ENCODE results near the gene GALNT13. TPM values are rescaled to one million over a fixed set of nuclear protein-coding genes. Genes with fewer than 3 reads are reported as not detected.

Gene GALNT13
- total and polyA plus RNA-seq, 4 donors, result not detected

DNA sequence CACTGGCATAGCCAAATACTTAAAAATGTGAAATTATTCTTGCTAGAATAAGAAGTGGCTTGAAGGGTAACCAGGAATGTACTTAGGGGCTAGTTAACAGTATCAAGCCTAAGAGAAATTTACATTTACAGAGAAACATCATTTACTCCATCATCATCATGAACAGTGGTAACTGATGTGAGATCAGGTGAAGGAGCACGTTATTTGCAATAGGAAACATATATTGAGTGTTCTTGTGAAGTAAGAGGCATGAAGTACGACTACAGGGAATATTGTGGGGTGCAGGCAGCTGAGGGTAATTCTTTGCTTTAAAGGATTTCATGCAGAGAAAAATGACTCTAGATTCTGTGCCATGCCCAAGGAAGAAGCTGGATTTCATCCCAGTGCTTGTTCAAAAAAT lies 220.8 kb downstream of the GALNT13 start:
- DNase-seq (ENCODE audit: low spot score), result no peak
- 59% methylated on average over 2 of the region's 2 CpGs for WGBS
- Histone ChIP-seq H3K27me3 (ENCODE audit: control insufficient read depth in 4 of 4, insufficient read depth in 4 of 4, low read length in 3 of 4) (no peaks in the 10 kb centered on the region), H3K27ac (ENCODE audit: low read depth in 1 of 2, low read length in 2 of 2) (no peak overlapping the region), H3K4me3 (ENCODE audit: low read depth in 1 of 3, low read length in 3 of 3) (no peak overlapping the region), H3K9me3 (ENCODE audit: control insufficient read depth in 4 of 4, low read length in 3 of 4) (no peaks in the 10 kb centered on the region), H3K9ac (ENCODE audit: low read depth in 1 of 2, low read length in 2 of 2) (no peak overlapping the region), H3K4me1 (ENCODE audit: control insufficient read depth in 4 of 4, insufficient read depth in 4 of 4, low read length in 3 of 4) (no peaks in the 10 kb centered on the region), H3K36me3 (ENCODE audit: control insufficient read depth in 4 of 4, insufficient read depth in 3 of 4, low read depth in 1 of 4, low read length in 3 of 4) (no peaks in the 10 kb centered on the region)
- TF ChIP-seq RXRA (IDR thresholded peaks at IDR 0.05), result no peak
- TF ChIP-seq GABPA (IDR thresholded peaks at IDR 0.05 in 1 of 2, conservative IDR thresholded peaks at IDR 0.05 in 1 of 2), result no peak
- no peak for TF ChIP-seq YY1 (IDR thresholded peaks at IDR 0.05)
- no peak for TF ChIP-seq FOXA1 (IDR thresholded peaks at IDR 0.05)
- TF ChIP-seq HNF4A (conservative IDR thresholded peaks at IDR 0.05), result no peak
- no peak for TF ChIP-seq SP1 (IDR thresholded peaks at IDR 0.05)
- TF ChIP-seq EGR1 (IDR thresholded peaks at IDR 0.05; ENCODE audit: low read depth in 2 of 2), result no peak
- TF ChIP-seq, protein P1, sequence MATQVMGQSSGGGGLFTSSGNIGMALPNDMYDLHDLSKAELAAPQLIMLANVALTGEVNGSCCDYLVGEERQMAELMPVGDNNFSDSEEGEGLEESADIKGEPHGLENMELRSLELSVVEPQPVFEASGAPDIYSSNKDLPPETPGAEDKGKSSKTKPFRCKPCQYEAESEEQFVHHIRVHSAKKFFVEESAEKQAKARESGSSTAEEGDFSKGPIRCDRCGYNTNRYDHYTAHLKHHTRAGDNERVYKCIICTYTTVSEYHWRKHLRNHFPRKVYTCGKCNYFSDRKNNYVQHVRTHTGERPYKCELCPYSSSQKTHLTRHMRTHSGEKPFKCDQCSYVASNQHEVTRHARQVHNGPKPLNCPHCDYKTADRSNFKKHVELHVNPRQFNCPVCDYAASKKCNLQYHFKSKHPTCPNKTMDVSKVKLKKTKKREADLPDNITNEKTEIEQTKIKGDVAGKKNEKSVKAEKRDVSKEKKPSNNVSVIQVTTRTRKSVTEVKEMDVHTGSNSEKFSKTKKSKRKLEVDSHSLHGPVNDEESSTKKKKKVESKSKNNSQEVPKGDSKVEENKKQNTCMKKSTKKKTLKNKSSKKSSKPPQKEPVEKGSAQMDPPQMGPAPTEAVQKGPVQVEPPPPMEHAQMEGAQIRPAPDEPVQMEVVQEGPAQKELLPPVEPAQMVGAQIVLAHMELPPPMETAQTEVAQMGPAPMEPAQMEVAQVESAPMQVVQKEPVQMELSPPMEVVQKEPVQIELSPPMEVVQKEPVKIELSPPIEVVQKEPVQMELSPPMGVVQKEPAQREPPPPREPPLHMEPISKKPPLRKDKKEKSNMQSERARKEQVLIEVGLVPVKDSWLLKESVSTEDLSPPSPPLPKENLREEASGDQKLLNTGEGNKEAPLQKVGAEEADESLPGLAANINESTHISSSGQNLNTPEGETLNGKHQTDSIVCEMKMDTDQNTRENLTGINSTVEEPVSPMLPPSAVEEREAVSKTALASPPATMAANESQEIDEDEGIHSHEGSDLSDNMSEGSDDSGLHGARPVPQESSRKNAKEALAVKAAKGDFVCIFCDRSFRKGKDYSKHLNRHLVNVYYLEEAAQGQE (IDR thresholded peaks at IDR 0.05), result no peak

GRCh38 chr2:154093856-154094255 lies 222.1 kb downstream of the GALNT13 start:
- no peaks in the 10 kb centered on the region for H3K36me3 ChIP-seq (ENCODE audit: control insufficient read depth in 4 of 4, insufficient read depth in 3 of 4, low read depth in 1 of 4, low read length in 3 of 4)
- no peak overlapping the region for H3K4me3 ChIP-seq (ENCODE audit: low read depth in 1 of 3, low read length in 3 of 3)
- 66% methylated on average over 2 of the region's 2 CpGs for WGBS
- no peak overlapping the region for H3K27ac ChIP-seq (ENCODE audit: low read depth in 1 of 2, low read length in 2 of 2)
- no peak for DNase-seq (ENCODE audit: low spot score)
- TF ChIP-seq HNF4G (IDR thresholded peaks at IDR 0.05), result no peak
- TF ChIP-seq ATF3 (IDR thresholded peaks at IDR 0.05), result no peak
- TF ChIP-seq EGR1 (IDR thresholded peaks at IDR 0.05; ENCODE audit: low read depth in 2 of 2), result no peak
- TF ChIP-seq, protein P2, sequence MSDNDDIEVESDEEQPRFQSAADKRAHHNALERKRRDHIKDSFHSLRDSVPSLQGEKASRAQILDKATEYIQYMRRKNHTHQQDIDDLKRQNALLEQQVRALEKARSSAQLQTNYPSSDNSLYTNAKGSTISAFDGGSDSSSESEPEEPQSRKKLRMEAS (IDR thresholded peaks at IDR 0.05), result no peak
- TF ChIP-seq YY1 (IDR thresholded peaks at IDR 0.05), result no peak
- no peak for TF ChIP-seq FOXA2 (IDR thresholded peaks at IDR 0.05)
- TF ChIP-seq TAF1 (conservative IDR thresholded peaks at IDR 0.05), result no peak
- no peak for TF ChIP-seq HNF4A (conservative IDR thresholded peaks at IDR 0.05)
- TF ChIP-seq RAD21 (IDR thresholded peaks at IDR 0.05), result no peak
- no peak for TF ChIP-seq RXRA (IDR thresholded peaks at IDR 0.05)
- TF ChIP-seq, protein P3, sequence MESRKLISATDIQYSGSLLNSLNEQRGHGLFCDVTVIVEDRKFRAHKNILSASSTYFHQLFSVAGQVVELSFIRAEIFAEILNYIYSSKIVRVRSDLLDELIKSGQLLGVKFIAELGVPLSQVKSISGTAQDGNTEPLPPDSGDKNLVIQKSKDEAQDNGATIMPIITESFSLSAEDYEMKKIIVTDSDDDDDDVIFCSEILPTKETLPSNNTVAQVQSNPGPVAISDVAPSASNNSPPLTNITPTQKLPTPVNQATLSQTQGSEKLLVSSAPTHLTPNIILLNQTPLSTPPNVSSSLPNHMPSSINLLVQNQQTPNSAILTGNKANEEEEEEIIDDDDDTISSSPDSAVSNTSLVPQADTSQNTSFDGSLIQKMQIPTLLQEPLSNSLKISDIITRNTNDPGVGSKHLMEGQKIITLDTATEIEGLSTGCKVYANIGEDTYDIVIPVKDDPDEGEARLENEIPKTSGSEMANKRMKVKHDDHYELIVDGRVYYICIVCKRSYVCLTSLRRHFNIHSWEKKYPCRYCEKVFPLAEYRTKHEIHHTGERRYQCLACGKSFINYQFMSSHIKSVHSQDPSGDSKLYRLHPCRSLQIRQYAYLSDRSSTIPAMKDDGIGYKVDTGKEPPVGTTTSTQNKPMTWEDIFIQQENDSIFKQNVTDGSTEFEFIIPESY (IDR thresholded peaks at IDR 0.05), result no peak
- H3K27me3 ChIP-seq (ENCODE audit: control insufficient read depth in 4 of 4, insufficient read depth in 4 of 4, low read length in 3 of 4), result no peaks in the 10 kb centered on the region
- no peaks in the 10 kb centered on the region for H3K4me1 ChIP-seq (ENCODE audit: control insufficient read depth in 4 of 4, insufficient read depth in 4 of 4, low read length in 3 of 4)
- no peaks in the 10 kb centered on the region for H3K9me3 ChIP-seq (ENCODE audit: control insufficient read depth in 4 of 4, low read length in 3 of 4)
- H3K9ac ChIP-seq (ENCODE audit: low read depth in 1 of 2, low read length in 2 of 2), result no peak overlapping the region

All from liver (tissue), 9 donors.